Esophagus muscularis mucosa (tissue), 4 donors: ENCODE measurements around the gene LRIT1. TPM values are rescaled to one million over a fixed set of nuclear protein-coding genes. Genes with fewer than 3 reads are reported as not detected.

ENCODE experiments used
- DNase-seq: peaks from one replicate; pipeline ENCODE4 v3.0.0-alpha.2; 2017; ENCODE audit errors: extremely low spot score
- H3K27ac ChIP-seq, 4 donors: fragments of 200-600 bp; sonication (generic); replicated peaks in 1 of 4; 1 replicate in 3 of 4; 2 replicates in 1 of 4; pipeline ENCODE4 v1.5.1; 2016 to 2019; ENCODE audit warnings: mild to moderate bottlenecking in 1 of 4
- H3K27me3 ChIP-seq, 4 donors: fragments of 200-600 bp; sonication (generic); one replicate each; pipeline versions ENCODE4 v1.5.1 to v1.6.0; 2016 to 2019
- H3K36me3 ChIP-seq, 4 donors: fragments of 200-600 bp; sonication (generic); one replicate each; pipeline ENCODE4 v1.5.1; 2016 to 2019
- H3K4me1 ChIP-seq, 4 donors: fragments of 200-600 bp; sonication (generic); one replicate each; pipeline ENCODE4 v1.5.1; 2016 to 2019
- H3K4me3 ChIP-seq, 4 donors: fragments of 200-600 bp; sonication (generic); 1 replicate in 2 of 4; 2 replicates in 2 of 4; pipeline ENCODE4 v1.5.1; 2016 to 2019; ENCODE audit warnings: mild to moderate bottlenecking in 4 of 4, moderate library complexity in 1 of 4
- H3K9me3 ChIP-seq, 4 donors: fragments of 200-600 bp; sonication (generic); 1 replicate in 3 of 4; 2 replicates in 1 of 4; pipeline ENCODE4 v1.5.1; 2016 to 2019
- CTCF ChIP-seq, 3 experiments: fragments of 200-600 bp in 2 of 3; fragments of 450-650 bp in 1 of 3; sonication (generic) in 2 of 3; IDR thresholded peaks; one replicate each; pipeline ENCODE4 v1.5.1; 2017 to 2019; ENCODE audit warnings: antibody characterized with exemption in 3 of 3, mild to moderate bottlenecking in 2 of 3, moderate library complexity in 1 of 3
- EP300 ChIP-seq: sonication (generic); formaldehyde crosslinking; IDR thresholded peaks from one replicate; pipeline ENCODE4 v1.6.1; 2017; ENCODE audit warnings: antibody characterized with exemption
- POLR2A ChIP-seq: fragments of 450-650 bp; IDR thresholded peaks from one replicate; pipeline ENCODE4 v1.6.1; 2017; ENCODE audit warnings: antibody characterized with exemption, moderate library complexity, mild to moderate bottlenecking, low read depth
- POLR2AphosphoS5 ChIP-seq, 2 donors: sonication (generic); formaldehyde crosslinking; IDR thresholded peaks; one replicate each; pipeline ENCODE4 v1.6.1; 2017; ENCODE audit warnings: antibody characterized with exemption in 2 of 2
- WGBS: methylation state at CpG from one replicate; pipeline ENCODE4 v1.1.5; 2018; 5-methylcytosine and 5-hydroxymethylcytosine counted together
- intact Hi-C: fragments of 100-400 bp; cut with DNase I; formaldehyde crosslinking; loops from one replicate; pipeline ENCODE4 v1.15.1; 2023
- total RNA-seq, 4 donors: library from RNA; depleted of rRNA; stranded (reverse); fragments of >200 nt; gene quantifications; one replicate each; pipeline versions ENCODE4 v1.1.0 to v1.2.1, GENCODE V29; 2016

The LRIT1 gene
- total RNA-seq, 4 donors from 2014 or later = not detected

- Histone ChIP-seq H3K27me3 (peaks cover 0 to 79% (median 23%) of the 10 kb centered on the region in 4 donors), H3K36me3 (no peaks in the 10 kb centered on the region), H3K4me3 (peak overlapping the region; percentile 51 to 56 (median 52)), H3K27ac (no peak overlapping the region), H3K4me1 (peaks cover 6 to 19% (median 15%) of the 10 kb centered on the region in 4 donors), H3K9me3 (no peaks in the 10 kb centered on the region)
- DNase-seq = no peak
- intact Hi-C loops = no loop called here
- 37% methylated on average over 16 of the region's 43 CpGs for WGBS
- TF ChIP-seq POLR2A (no peak), POLR2AphosphoS5 (IDR thresholded peaks at IDR 0.05) (no peak), EP300 (no peak), CTCF (IDR thresholded peaks at IDR 0.05) (no peak)
Measured at GRCh38 chr10:84195044-84195830, 46.1 kb downstream of the LRIT1 start.

GRCh38 chr10:84194424-84195043, 46.8 kb downstream of the LRIT1 start, which contains the start of gene CDHR1:
TSS of gene CDHR1 (plus strand) at chr10:84194537. CDS start at chr10:84194761, 224 bp downstream.
- Histone ChIP-seq H3K27me3 (peaks cover 0 to 80% (median 23%) of the 10 kb centered on the region in 4 donors), H3K4me3 (peak within 1 kb of the TSS; percentile 51 to 56 (median 52)), H3K9me3 (no peaks in the 10 kb centered on the region), H3K27ac (no peak within 1 kb of the TSS), H3K4me1 (peaks cover 6 to 19% (median 15%) of the 10 kb centered on the region in 4 donors), H3K36me3 (no peaks in the 10 kb centered on the region)
- TF ChIP-seq POLR2A (no peak), POLR2AphosphoS5 (IDR thresholded peaks at IDR 0.05) (no peak), CTCF (IDR thresholded peaks at IDR 0.05) (no peak), EP300 (no peak)
- intact Hi-C loops = no loop called here
- DNase-seq = no peak
- no CpG with 5 or more reads among the region's 61 CpGs for WGBS

- TF ChIP-seq EP300 (no peak), POLR2AphosphoS5 (IDR thresholded peaks at IDR 0.05) (no peak), CTCF (IDR thresholded peaks at IDR 0.05) (no peak), POLR2A (no peak)
- peaks cover 6 to 19% (median 15%) of the 10 kb centered on the region in 4 donors for H3K4me1 ChIP-seq
- intact Hi-C loops = no loop called here
- peak overlapping the region; percentile 51 to 56 (median 52) for H3K4me3 ChIP-seq
- 25% methylated on average over 5 of the region's 5 CpGs for WGBS
- H3K27me3 ChIP-seq = peaks cover 0 to 82% (median 23%) of the 10 kb centered on the region in 4 donors
- no peak for DNase-seq
- H3K27ac ChIP-seq = no peak overlapping the region
- no peaks in the 10 kb centered on the region for H3K36me3 ChIP-seq
- H3K9me3 ChIP-seq = no peaks in the 10 kb centered on the region
Measured at GRCh38 chr10:84193846-84194423, 47.4 kb downstream of the LRIT1 start.

- 79% methylated on average over 2 of the region's 2 CpGs for WGBS
- no peak for TF ChIP-seq POLR2A
- TF ChIP-seq CTCF (IDR thresholded peaks at IDR 0.05) = no peak
- no peak for TF ChIP-seq EP300
- no peak for TF ChIP-seq POLR2AphosphoS5 (IDR thresholded peaks at IDR 0.05)
- H3K27ac ChIP-seq = no peak overlapping the region
- no peak for DNase-seq
- no peak overlapping the region for H3K4me3 ChIP-seq
- H3K4me1 ChIP-seq = peaks cover 6 to 19% (median 15%) of the 10 kb centered on the region in 4 donors
- no peaks in the 10 kb centered on the region for H3K36me3 ChIP-seq
- intact Hi-C loops = no loop called here
- no peaks in the 10 kb centered on the region for H3K9me3 ChIP-seq
- peaks cover 0 to 88% (median 23%) of the 10 kb centered on the region in 4 donors for H3K27me3 ChIP-seq
Measured at GRCh38 chr10:84193327-84193726, 48.0 kb downstream of the LRIT1 start.
